ENCODE measurements around the gene WNT3. TPM values are rescaled to one million over a fixed set of nuclear protein-coding genes. Genes with fewer than 3 reads are reported as not detected.
"Not testable (repeated sequence)": the region's sequence is repeated elsewhere in the genome, so short reads cannot be mapped to it uniquely, and the experiment has no call there.

WNT3 gene
- total RNA-seq, 1 donor from 2014 or later = 0.07 TPM

DNA sequence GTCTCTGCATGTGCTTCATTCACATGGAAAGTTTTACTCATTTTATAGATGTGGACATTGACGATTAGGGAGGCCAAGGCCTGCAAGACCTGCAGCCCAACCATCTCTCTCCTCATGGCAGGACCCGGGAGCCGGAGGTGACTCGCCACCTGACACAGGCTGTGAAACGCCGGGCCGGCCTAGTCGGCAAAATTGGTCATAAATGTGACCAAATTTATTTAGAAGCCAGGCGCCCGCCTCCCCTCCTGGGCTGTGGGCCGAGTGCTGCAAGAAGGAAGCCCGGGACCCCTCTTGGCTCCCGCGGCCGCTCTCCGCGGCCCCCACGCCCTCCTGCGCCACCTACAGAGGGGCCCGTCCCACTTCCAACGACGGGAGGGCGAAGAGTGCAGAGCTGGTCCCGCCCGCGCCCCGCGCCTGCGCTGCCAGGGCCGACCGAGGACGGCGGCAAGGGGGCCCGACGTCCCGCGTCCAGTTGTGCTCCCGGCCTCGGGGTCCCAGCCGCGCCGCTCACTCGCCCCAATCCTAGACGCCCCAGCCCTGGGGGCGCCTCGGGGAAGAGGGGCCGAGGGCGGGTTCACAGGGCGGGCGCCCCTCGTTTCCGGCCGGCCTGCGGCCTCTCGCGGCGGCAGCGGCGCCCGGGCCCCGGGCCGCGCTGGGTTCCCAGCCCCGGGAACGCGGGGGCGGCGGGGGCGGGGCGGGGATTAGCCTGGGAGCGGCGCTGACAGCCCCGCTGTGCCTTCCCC lies 47.5 kb downstream of the WNT3 start:
- Mint-ChIP-seq H3K9me3 (no peaks in the 10 kb centered on the region), H3K27me3 (ENCODE audit: low read depth) (peaks cover 48% of the 10 kb centered on the region), H3K36me3 (ENCODE audit: low read depth) (no peaks in the 10 kb centered on the region), H3K27ac (no peak overlapping the region), H3K4me3 (ENCODE audit: low read depth) (peak overlapping the region; percentile 26), H3K4me1 (ENCODE audit: low read depth) (peaks cover 2% of the 10 kb centered on the region)
- DNase-seq (ENCODE audit: low spot score) = no peak
- intact Hi-C loops (cut with micrococcal nuclease) = loop anchor here (5.0 kb wide), 1 partner anchor 46 kb away; the partner anchor contains the start of gene WNT3

- H3K4me1 Mint-ChIP-seq (ENCODE audit: low read depth) = peaks cover 2% of the 10 kb centered on the region
- no peak overlapping the region for H3K27ac Mint-ChIP-seq
- H3K4me3 Mint-ChIP-seq (ENCODE audit: low read depth) = peak overlapping the region; percentile 26
- H3K27me3 Mint-ChIP-seq (ENCODE audit: low read depth) = peaks cover 48% of the 10 kb centered on the region
- DNase-seq (ENCODE audit: low spot score) = no peak
- H3K9me3 Mint-ChIP-seq = no peaks in the 10 kb centered on the region
- intact Hi-C loops (cut with micrococcal nuclease) = loop anchor here (5.0 kb wide), 1 partner anchor 47 kb away; the partner anchor contains the start of gene WNT3
- H3K36me3 Mint-ChIP-seq (ENCODE audit: low read depth) = no peaks in the 10 kb centered on the region
These were observed 48.1 kb downstream of the WNT3 start for GRCh38 chr17:46770439-46770817.

GRCh38 chr17:46769531-46770438 lies 48.7 kb downstream of the WNT3 start:
- Mint-ChIP-seq H3K27ac (no peak overlapping the region), H3K9me3 (no peaks in the 10 kb centered on the region), H3K4me3 (ENCODE audit: low read depth) (no peak overlapping the region), H3K36me3 (ENCODE audit: low read depth) (no peaks in the 10 kb centered on the region), H3K4me1 (ENCODE audit: low read depth) (peaks cover 2% of the 10 kb centered on the region), H3K27me3 (ENCODE audit: low read depth) (peaks cover 46% of the 10 kb centered on the region)
- DNase-seq (ENCODE audit: low spot score) = no peak
- intact Hi-C loops (cut with micrococcal nuclease) = loop anchor here (5.0 kb wide), 1 partner anchor 48 kb away; the partner anchor contains the start of gene WNT3

DNA sequence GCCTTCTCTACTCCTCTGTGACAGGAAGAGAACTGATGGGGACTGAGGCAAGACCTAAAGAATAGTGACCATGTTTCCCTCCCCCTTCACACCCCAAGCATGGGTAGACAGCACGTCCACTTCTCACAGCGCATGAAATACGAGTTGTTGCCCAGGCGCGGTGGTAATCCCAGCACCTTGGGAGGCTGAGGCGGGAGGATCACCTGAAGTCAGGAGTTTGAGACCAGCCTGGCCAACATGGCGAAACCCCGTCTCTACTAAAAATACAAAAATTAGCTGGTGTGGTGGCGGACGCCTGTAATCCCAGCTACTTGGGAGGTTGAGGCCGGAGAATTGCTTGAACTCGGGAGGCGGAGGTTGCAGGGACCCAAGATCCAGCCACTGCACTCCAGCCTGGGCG lies 49.6 kb downstream of the WNT3 start:
- peaks cover 40% of the 10 kb centered on the region for H3K27me3 Mint-ChIP-seq (ENCODE audit: low read depth)

GRCh38 chr17:46768540-46768870 lies 50.0 kb downstream of the WNT3 start:
- Mint-ChIP-seq H3K9me3 (no peaks in the 10 kb centered on the region), H3K36me3 (ENCODE audit: low read depth) (no peaks in the 10 kb centered on the region), H3K4me1 (ENCODE audit: low read depth) (peaks cover 2% of the 10 kb centered on the region), H3K4me3 (ENCODE audit: low read depth) (no peak overlapping the region), H3K27ac (no peak overlapping the region), H3K27me3 (ENCODE audit: low read depth) (peaks cover 36% of the 10 kb centered on the region)
- no peak for DNase-seq (ENCODE audit: low spot score)
- intact Hi-C loops (cut with micrococcal nuclease) = no loop called here

More for the DNA sequence above, 49.6 kb downstream of the WNT3 start:
- H3K36me3 Mint-ChIP-seq (ENCODE audit: low read depth); H3K4me3 Mint-ChIP-seq (ENCODE audit: low read depth); H3K9me3 Mint-ChIP-seq; intact Hi-C loops (cut with micrococcal nuclease); H3K4me1 Mint-ChIP-seq (ENCODE audit: low read depth); H3K27ac Mint-ChIP-seq; DNase-seq (ENCODE audit: low spot score): not testable (repeated sequence)

DNA sequence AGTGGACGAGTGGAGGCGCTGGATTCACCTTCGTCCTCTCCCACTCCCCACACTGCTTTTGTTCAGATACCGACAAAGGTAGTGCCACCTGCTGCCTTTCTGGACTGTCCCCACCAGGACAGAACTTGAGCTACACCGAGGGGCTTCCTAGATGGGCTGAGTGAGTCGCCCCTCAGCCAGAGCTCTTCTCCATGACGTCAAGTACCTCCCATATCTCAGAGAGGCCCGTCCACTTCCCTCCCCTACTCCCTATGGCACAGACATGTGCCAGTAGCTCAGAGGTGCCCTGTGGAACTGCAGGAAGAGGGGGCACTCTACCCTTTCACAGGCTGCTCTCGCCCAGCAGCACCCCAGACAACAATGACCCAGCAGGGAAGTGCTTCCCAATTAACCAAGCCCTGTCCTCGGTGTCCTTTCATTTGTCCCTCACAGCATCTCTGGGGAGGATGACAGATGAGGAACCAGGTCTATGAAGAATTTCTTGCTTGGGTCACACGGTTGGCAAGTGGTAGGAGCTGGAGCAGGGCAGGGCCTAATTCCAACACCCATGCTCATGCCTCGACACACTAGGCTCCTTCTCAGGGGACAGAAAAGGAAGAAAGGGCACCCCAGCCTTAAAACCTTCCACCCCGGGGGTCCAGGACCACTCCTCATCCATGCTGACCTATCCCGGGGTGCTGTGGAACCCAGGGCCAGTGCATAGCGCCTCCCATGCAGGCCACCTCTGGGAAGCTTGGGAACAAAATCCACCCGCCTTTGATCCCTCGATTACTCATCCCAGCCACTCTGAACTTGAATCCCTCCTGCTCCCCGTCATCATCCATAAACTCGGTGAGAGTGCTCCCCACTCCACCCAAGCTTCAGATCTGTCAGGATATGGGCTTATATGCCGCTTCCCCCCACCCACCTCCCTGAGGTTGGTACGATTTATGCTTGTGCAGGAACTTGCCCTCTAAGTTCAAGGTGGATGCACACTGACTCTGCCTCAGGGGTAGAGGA lies 51.7 kb downstream of the WNT3 start:
- Mint-ChIP-seq H3K4me1 (ENCODE audit: low read depth) (peaks cover 2% of the 10 kb centered on the region), H3K27me3 (ENCODE audit: low read depth) (peaks cover 27% of the 10 kb centered on the region), H3K27ac (no peak overlapping the region), H3K9me3 (no peaks in the 10 kb centered on the region), H3K36me3 (ENCODE audit: low read depth) (no peaks in the 10 kb centered on the region), H3K4me3 (ENCODE audit: low read depth) (no peak overlapping the region)
- no peak for DNase-seq (ENCODE audit: low spot score)
- intact Hi-C loops (cut with micrococcal nuclease) = no loop called here

- intact Hi-C loops (cut with micrococcal nuclease) = no loop called here
- peaks cover 2% of the 10 kb centered on the region for H3K4me1 Mint-ChIP-seq (ENCODE audit: low read depth)
- no peak overlapping the region for H3K4me3 Mint-ChIP-seq (ENCODE audit: low read depth)
- H3K27me3 Mint-ChIP-seq (ENCODE audit: low read depth) = peaks cover 22% of the 10 kb centered on the region
- no peaks in the 10 kb centered on the region for H3K36me3 Mint-ChIP-seq (ENCODE audit: low read depth)
- no peak overlapping the region for H3K27ac Mint-ChIP-seq
- no peaks in the 10 kb centered on the region for H3K9me3 Mint-ChIP-seq
- DNase-seq (ENCODE audit: low spot score) = no peak
These were observed 53.0 kb downstream of the WNT3 start for GRCh38 chr17:46765453-46765852.

DNA sequence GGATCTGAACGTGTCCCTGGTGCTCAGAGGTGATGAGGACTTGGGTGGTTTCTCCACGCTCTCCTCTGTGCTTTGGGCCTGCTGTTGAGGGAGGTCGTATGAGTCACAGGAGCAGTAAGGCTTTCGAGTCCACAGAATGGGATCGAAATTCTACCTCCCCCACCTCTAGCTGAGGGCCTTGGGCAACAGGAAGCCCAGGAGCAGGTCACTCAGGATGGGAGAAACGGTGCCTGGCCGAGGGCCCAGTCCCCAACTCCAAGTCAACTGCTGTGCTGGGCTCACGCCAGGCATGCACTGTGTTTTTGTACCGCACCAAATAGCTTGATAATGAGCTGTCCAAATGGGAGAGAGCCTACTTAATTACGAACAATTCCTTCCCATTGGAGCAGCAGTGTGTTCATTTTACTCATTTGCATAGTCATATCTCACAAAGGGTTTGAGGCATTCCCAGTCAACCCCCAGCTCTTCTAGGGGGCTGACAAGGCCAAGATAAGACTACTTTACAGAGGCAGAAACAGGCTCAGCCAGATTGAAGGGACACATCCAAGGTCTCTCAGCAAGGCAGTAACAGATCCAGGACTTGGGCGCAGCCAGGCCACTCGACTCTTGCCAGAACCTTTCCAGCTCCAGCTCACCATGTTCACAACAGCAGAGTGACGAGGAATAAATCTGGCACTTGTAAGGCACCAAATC lies 53.6 kb downstream of the WNT3 start:
- Mint-ChIP-seq H3K4me1 (ENCODE audit: low read depth) (peaks cover 2% of the 10 kb centered on the region), H3K27ac (no peak overlapping the region), H3K36me3 (ENCODE audit: low read depth) (no peaks in the 10 kb centered on the region), H3K9me3 (no peaks in the 10 kb centered on the region), H3K27me3 (ENCODE audit: low read depth) (peaks cover 19% of the 10 kb centered on the region), H3K4me3 (ENCODE audit: low read depth) (no peak overlapping the region)
- intact Hi-C loops (cut with micrococcal nuclease) = no loop called here
- DNase-seq (ENCODE audit: low spot score) = no peak

GRCh38 chr17:46764000-46764708 lies 54.3 kb downstream of the WNT3 start:
- no peak for DNase-seq (ENCODE audit: low spot score)
- Mint-ChIP-seq H3K4me1 (ENCODE audit: low read depth) (no peaks in the 10 kb centered on the region), H3K9me3 (no peaks in the 10 kb centered on the region), H3K27me3 (ENCODE audit: low read depth) (peaks cover 17% of the 10 kb centered on the region), H3K36me3 (ENCODE audit: low read depth) (no peaks in the 10 kb centered on the region), H3K27ac (no peak overlapping the region), H3K4me3 (ENCODE audit: low read depth) (no peak overlapping the region)
- intact Hi-C loops (cut with micrococcal nuclease) = no loop called here

DNA sequence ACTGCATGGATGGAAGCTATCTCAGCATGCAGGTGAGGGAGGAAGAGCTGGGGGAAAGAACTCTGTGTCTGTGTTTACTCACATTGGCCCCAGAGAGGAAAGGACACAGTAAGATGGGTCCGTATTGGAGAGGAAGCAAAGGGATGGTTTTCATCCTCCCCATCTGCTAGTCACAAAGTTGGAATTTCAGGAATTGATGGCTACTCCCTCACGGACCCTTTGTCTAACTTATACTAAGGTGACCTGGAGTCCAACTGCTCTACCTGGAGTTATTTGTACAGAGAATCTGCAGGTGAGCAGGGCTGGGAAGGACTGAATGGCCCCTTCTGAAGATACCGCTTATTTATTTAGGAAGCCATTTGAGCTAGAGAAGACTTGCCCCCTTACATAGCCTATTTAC lies 55.1 kb downstream of the WNT3 start:
- no peaks in the 10 kb centered on the region for H3K9me3 Mint-ChIP-seq
- H3K27ac Mint-ChIP-seq = no peak overlapping the region
- no peaks in the 10 kb centered on the region for H3K36me3 Mint-ChIP-seq (ENCODE audit: low read depth)
- H3K4me3 Mint-ChIP-seq (ENCODE audit: low read depth) = no peak overlapping the region
- intact Hi-C loops (cut with micrococcal nuclease) = no loop called here
- no peak for DNase-seq (ENCODE audit: low spot score)
- no peaks in the 10 kb centered on the region for H3K4me1 Mint-ChIP-seq (ENCODE audit: low read depth)
- H3K27me3 Mint-ChIP-seq (ENCODE audit: low read depth) = peaks cover 10% of the 10 kb centered on the region

GRCh38 chr17:46759141-46759540 lies 59.4 kb downstream of the WNT3 start:
- DNase-seq (ENCODE audit: low spot score) = no peak
- Mint-ChIP-seq H3K4me3 (ENCODE audit: low read depth) (no peak overlapping the region), H3K36me3 (ENCODE audit: low read depth) (peaks cover 27% of the 10 kb centered on the region), H3K27me3 (ENCODE audit: low read depth) (peaks cover 2% of the 10 kb centered on the region), H3K27ac (no peak overlapping the region), H3K9me3 (no peaks in the 10 kb centered on the region), H3K4me1 (ENCODE audit: low read depth) (no peaks in the 10 kb centered on the region)
- intact Hi-C loops (cut with micrococcal nuclease) = no loop called here

Measured in activated T-helper 2 cell treated with anti-CD3 and anti-CD28 coated beads, Interferon-gamma antibody, Interleukin-2, Interleukin-4, amounts not matched to agents 10 μg/mL and 5 μg/mL and 100 μg/mL, durations not matched to agents 14 hours and 24 hours and 36 hours (primary cell).